Keratinocyte (primary cell): ENCODE results near the gene TMEM163.

Source experiments
- EZH2 ChIP-seq: IDR thresholded peaks from one replicate; pipeline ENCODE4 v1.6.1; 2012; ENCODE audit warnings: inconsistent platforms, mild to moderate bottlenecking, low read length, moderate library complexity
- TF ChIP-seq, protein P1 (sequence below), 3 experiments: IDR thresholded peaks in 1 of 3; conservative IDR thresholded peaks in 1 of 3; optimal IDR thresholded peaks in 1 of 3; 2 replicates in 2 of 3; 3 replicates in 1 of 3; pipeline versions ENCODE3 to v1.5.1; 2011; ENCODE audit warnings: low read length in 3 of 3, mild to moderate bottlenecking in 3 of 3, moderate library complexity in 2 of 3, control low read depth in 1 of 3, inconsistent platforms in 1 of 3; ENCODE audit not compliant: insufficient read depth in 2 of 3; ENCODE audit errors: extremely low read depth in 1 of 3

GRCh38 chr2:134461511-134461910, 257.3 kb downstream of the TMEM163 start:
- TF ChIP-seq, protein P1, sequence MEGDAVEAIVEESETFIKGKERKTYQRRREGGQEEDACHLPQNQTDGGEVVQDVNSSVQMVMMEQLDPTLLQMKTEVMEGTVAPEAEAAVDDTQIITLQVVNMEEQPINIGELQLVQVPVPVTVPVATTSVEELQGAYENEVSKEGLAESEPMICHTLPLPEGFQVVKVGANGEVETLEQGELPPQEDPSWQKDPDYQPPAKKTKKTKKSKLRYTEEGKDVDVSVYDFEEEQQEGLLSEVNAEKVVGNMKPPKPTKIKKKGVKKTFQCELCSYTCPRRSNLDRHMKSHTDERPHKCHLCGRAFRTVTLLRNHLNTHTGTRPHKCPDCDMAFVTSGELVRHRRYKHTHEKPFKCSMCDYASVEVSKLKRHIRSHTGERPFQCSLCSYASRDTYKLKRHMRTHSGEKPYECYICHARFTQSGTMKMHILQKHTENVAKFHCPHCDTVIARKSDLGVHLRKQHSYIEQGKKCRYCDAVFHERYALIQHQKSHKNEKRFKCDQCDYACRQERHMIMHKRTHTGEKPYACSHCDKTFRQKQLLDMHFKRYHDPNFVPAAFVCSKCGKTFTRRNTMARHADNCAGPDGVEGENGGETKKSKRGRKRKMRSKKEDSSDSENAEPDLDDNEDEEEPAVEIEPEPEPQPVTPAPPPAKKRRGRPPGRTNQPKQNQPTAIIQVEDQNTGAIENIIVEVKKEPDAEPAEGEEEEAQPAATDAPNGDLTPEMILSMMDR (optimal IDR thresholded peaks at IDR 0.05 in 1 of 3, IDR thresholded peaks at IDR 0.05 in 1 of 3, conservative IDR thresholded peaks at IDR 0.05 in 1 of 3; ENCODE audit: extremely low read depth in 1 of 3, insufficient read depth in 2 of 3, low read length in 3 of 3), result no peak
- TF ChIP-seq EZH2, result no peak
